Measurements from ENCODE around the gene RHBDL2. TPM values are rescaled to one million over a fixed set of nuclear protein-coding genes. Genes with fewer than 3 reads are reported as not detected.
"Not testable (repeated sequence)": the region's sequence is repeated elsewhere in the genome, so short reads cannot be mapped to it uniquely, and the experiment has no call there.

Gene RHBDL2
- total and polyA plus RNA-seq, 9 of the 15 experiments (the other 6 are each of a cell fraction or from before 2014, with no cell fraction given): not detected

- TF ChIP-seq MAFG (tag; conservative IDR thresholded peaks at IDR 0.05) (peak; percentile 16; the same call in 1 of the 2 replicates), NFYB (IDR thresholded peaks at IDR 0.05; ENCODE audit: extremely low read depth, insufficient read length) (peak; percentile 41), ZNF316 (IDR thresholded peaks at IDR 0.05) (peak; percentile 70), YY1 (IDR thresholded peaks at IDR 0.05; ENCODE audit: borderline replicate concordance in 1 of 3, control insufficient read depth in 1 of 3, extremely low read depth in 1 of 3, insufficient read depth in 3 of 3, insufficient read length in 1 of 3, insufficient replicate concordance in 2 of 3, low read depth in 1 of 3, low read length in 2 of 3) (peak in 1 of 3 experiments; percentile 41)
- in situ Hi-C loops (cut with MboI); H3K27ac ChIP-seq (ENCODE audit: extremely low read depth, low read depth, low read length); intact Hi-C loops (cut with micrococcal nuclease); H3K79me2 ChIP-seq (ENCODE audit: control insufficient read depth, insufficient read depth, low read length); H3K9me1 ChIP-seq (ENCODE audit: control insufficient read depth, insufficient read depth, low read length); H3K9me3 ChIP-seq (replicated peaks; ENCODE audit: control insufficient read depth, insufficient read depth, low read depth, low read length); H3K9ac ChIP-seq (ENCODE audit: insufficient read depth in 1 of 2, low read depth in 2 of 2, low read length in 2 of 2); DNase-seq (ENCODE audit: extremely low read depth in 1 of 4, low spot score in 3 of 4); H3K4me3 ChIP-seq; H3K36me3 ChIP-seq (ENCODE audit: control insufficient read depth, insufficient read depth, low read length); ATAC-seq; H3K27me3 ChIP-seq (ENCODE audit: control insufficient read depth in 2 of 2, insufficient read depth in 2 of 2, low read length in 2 of 2); BruUV-seq (replicated peaks); FAIRE-seq; H3K4me1 ChIP-seq (replicated peaks in 1 of 2; ENCODE audit: control insufficient read depth in 2 of 2, insufficient read depth in 2 of 2, low read length in 2 of 2); H3K4me2 ChIP-seq (ENCODE audit: insufficient read depth, low read length); H4K20me1 ChIP-seq (replicated peaks; ENCODE audit: control insufficient read depth, insufficient read depth, low read length); CTCF ChIA-PET (ENCODE audit: low intra/inter-chr PET ratio); H2AFZ ChIP-seq (ENCODE audit: low read depth, low read length): not testable (repeated sequence)
- POLR2A ChIA-PET: interaction anchor here (1.2 kb wide), 2 partner anchors 9 to 25 kb away, joined by 4 to 5 read pairs; no protein-coding TSS in a partner anchor
- 57% methylated on average over 12 of the region's 12 CpGs for whole genome bisulfite sequencing (ENCODE audit: insufficient coverage, low coverage, missing lambda C conversion rate)
Measured at GRCh38 chr1:38977399-38978244, 36.0 kb upstream of the RHBDL2 start.

Measured in K562 (cell line).